PFSK-1 (cell line): Measurements from ENCODE around the gene BRINP3.

ENCODE experiments used
- FOXP2 ChIP-seq: optimal IDR thresholded peaks from 2 replicates; pipeline ENCODE3; 2011; ENCODE audit warnings: borderline replicate concordance, control low read depth, inconsistent platforms; ENCODE audit not compliant: insufficient read depth; ENCODE audit errors: extremely low read length, extremely low read depth
- POLR2AphosphoS5 ChIP-seq: IDR thresholded peaks from 2 replicates; pipeline ENCODE4 v1.6.1; 2012; ENCODE audit warnings: low read depth, mild to moderate bottlenecking, control low read depth, low read length, moderate library complexity
- REST ChIP-seq, 2 experiments: IDR thresholded peaks; 2 replicates each; pipeline versions ENCODE4 v1.6.1 to v1.8.0; 2011 to 2012; ENCODE audit warnings: low read depth in 2 of 2, low read length in 2 of 2, control low read depth in 1 of 2, inconsistent platforms in 1 of 2, mild to moderate bottlenecking in 1 of 2, moderate library complexity in 1 of 2; ENCODE audit not compliant: insufficient read depth in 1 of 2
- SIN3A ChIP-seq: IDR thresholded peaks from 2 replicates; pipeline ENCODE4 v1.6.1; 2012; ENCODE audit warnings: mild to moderate bottlenecking, low read length, moderate library complexity, borderline replicate concordance; ENCODE audit not compliant: insufficient read depth
- TAF1 ChIP-seq: IDR thresholded peaks from 2 replicates; pipeline ENCODE4 v1.6.1; 2012; ENCODE audit warnings: low read length, control low read depth, borderline replicate concordance; ENCODE audit not compliant: insufficient read depth

The BRINP3 gene

GRCh38 chr1:190138266-190138665, 339.4 kb downstream of the BRINP3 start:
- TF ChIP-seq SIN3A = no peak
- TF ChIP-seq REST (IDR thresholded peaks at IDR 0.05; ENCODE audit: insufficient read depth in 1 of 2, low read depth in 2 of 2, low read length in 2 of 2) = no peak
- no peak for TF ChIP-seq FOXP2
- TF ChIP-seq POLR2AphosphoS5 = no peak
- no peak for TF ChIP-seq TAF1

- TF ChIP-seq TAF1 (no peak), POLR2AphosphoS5 (no peak), REST (IDR thresholded peaks at IDR 0.05; ENCODE audit: insufficient read depth in 1 of 2, low read depth in 2 of 2, low read length in 2 of 2) (no peak), FOXP2 (no peak), SIN3A (no peak)
Observed at GRCh38 chr1:190129366-190129765, 348.3 kb downstream of the BRINP3 start.

- no peak for TF ChIP-seq FOXP2
- no peak for TF ChIP-seq REST (IDR thresholded peaks at IDR 0.05; ENCODE audit: insufficient read depth in 1 of 2, low read depth in 2 of 2, low read length in 2 of 2)
- no peak for TF ChIP-seq TAF1
- TF ChIP-seq SIN3A = no peak
- TF ChIP-seq POLR2AphosphoS5 = no peak
Observed at GRCh38 chr1:190126728-190127127, 350.9 kb downstream of the BRINP3 start.

GRCh38 chr1:190124068-190124467, 353.6 kb downstream of the BRINP3 start:
- TF ChIP-seq FOXP2 (no peak), REST (IDR thresholded peaks at IDR 0.05; ENCODE audit: insufficient read depth in 1 of 2, low read depth in 2 of 2, low read length in 2 of 2) (no peak), SIN3A (no peak), TAF1 (no peak), POLR2AphosphoS5 (no peak)

GRCh38 chr1:190119683-190120082, 358.0 kb downstream of the BRINP3 start:
- TF ChIP-seq REST (IDR thresholded peaks at IDR 0.05; ENCODE audit: insufficient read depth in 1 of 2, low read depth in 2 of 2, low read length in 2 of 2) = no peak
- TF ChIP-seq SIN3A = no peak
- TF ChIP-seq FOXP2 = no peak
- no peak for TF ChIP-seq TAF1
